H9 (cell line): Measurements from ENCODE around the gene TOP1. TPM values are rescaled to one million over a fixed set of nuclear protein-coding genes. Genes with fewer than 3 reads are reported as not detected.

Source experiments
- DNase-seq: peaks from one replicate; pipeline ENCODE4 v3.0.0-alpha.2; 2017
- H2AFZ ChIP-seq: one replicate; pipeline ENCODE4 v1.6.1; 2013; ENCODE audit warnings: mild to moderate bottlenecking, low read length, control low read depth, moderate library complexity
- H2AK5ac ChIP-seq: 2 replicates; pipeline ENCODE4 v1.6.1; 2013; ENCODE audit warnings: low read length, control low read depth, mixed read lengths; ENCODE audit not compliant: insufficient read length
- H2BK120ac ChIP-seq: one replicate; pipeline ENCODE4 v1.6.1; 2013; ENCODE audit warnings: low read depth, mild to moderate bottlenecking, low read length, control low read depth, inconsistent platforms; ENCODE audit not compliant: poor library complexity, severe bottlenecking
- H2BK12ac ChIP-seq: 2 replicates; pipeline ENCODE4 v1.6.1; 2013; ENCODE audit warnings: low read length, control low read depth, mixed read lengths, low read depth; ENCODE audit not compliant: insufficient read length
- H2BK15ac ChIP-seq: 2 replicates; pipeline ENCODE4 v1.6.1; 2013; ENCODE audit warnings: low read depth, low read length, control low read depth
- H2BK20ac ChIP-seq: one replicate; pipeline ENCODE4 v1.6.1; 2013; ENCODE audit warnings: low read depth, mild to moderate bottlenecking, low read length, control low read depth, inconsistent platforms; ENCODE audit not compliant: poor library complexity, severe bottlenecking
- H2BK5ac ChIP-seq: 2 replicates; pipeline ENCODE4 v1.6.1; 2013; ENCODE audit warnings: low read length, control low read depth, mixed read lengths; ENCODE audit not compliant: insufficient read length
- H3K14ac ChIP-seq: 2 replicates; pipeline ENCODE4 v1.6.1; 2013; ENCODE audit warnings: low read length, control low read depth; ENCODE audit not compliant: insufficient read depth
- H3K18ac ChIP-seq: 2 replicates; pipeline ENCODE4 v1.6.1; 2013; ENCODE audit warnings: low read depth, mild to moderate bottlenecking, mixed read lengths, low read length, control low read depth; ENCODE audit not compliant: insufficient read length
- H3K23ac ChIP-seq: 2 replicates; pipeline ENCODE4 v1.6.1; 2013; ENCODE audit warnings: low read length, control low read depth, mixed read lengths, low read depth; ENCODE audit not compliant: insufficient read length
- H3K23me2 ChIP-seq: 2 replicates; pipeline ENCODE4 v1.6.1; 2013; ENCODE audit warnings: low read depth, mild to moderate bottlenecking, mixed read lengths, low read length, control low read depth; ENCODE audit not compliant: insufficient read length, poor library complexity, severe bottlenecking
- H3K27ac ChIP-seq: 2 replicates; pipeline ENCODE4 v1.5.1; 2013; ENCODE audit warnings: low read length, control low read depth, mixed read lengths, low read depth; ENCODE audit not compliant: insufficient read length
- H3K27me3 ChIP-seq: 2 replicates; pipeline ENCODE4 v1.6.1; 2013; ENCODE audit warnings: low read length, control low read depth, inconsistent platforms; ENCODE audit not compliant: insufficient read depth
- H3K4ac ChIP-seq: 2 replicates; pipeline ENCODE4 v1.6.1; 2013; ENCODE audit warnings: low read depth, mild to moderate bottlenecking, control low read depth, inconsistent platforms, low read length, moderate library complexity
- H3K4me1 ChIP-seq: 2 replicates; pipeline ENCODE4 v1.6.1; 2013; ENCODE audit warnings: low read length, control low read depth, inconsistent platforms; ENCODE audit not compliant: insufficient read depth
- H3K4me2 ChIP-seq: 2 replicates; pipeline ENCODE4 v1.6.1; 2013; ENCODE audit warnings: low read length, control low read depth, mixed read lengths; ENCODE audit not compliant: insufficient read length, insufficient read depth
- H3K56ac ChIP-seq: 2 replicates; pipeline ENCODE4 v1.6.1; 2013; ENCODE audit warnings: low read depth, mild to moderate bottlenecking, mixed read lengths, low read length, control low read depth; ENCODE audit not compliant: insufficient read length
- H3K79me1 ChIP-seq: 2 replicates; pipeline ENCODE4 v1.6.1; 2013; ENCODE audit warnings: low read depth, mild to moderate bottlenecking, moderate library complexity, low read length, control low read depth, inconsistent platforms; ENCODE audit not compliant: insufficient read depth, poor library complexity, severe bottlenecking
- H3K79me2 ChIP-seq: 2 replicates; pipeline ENCODE4 v1.6.1; 2013; ENCODE audit warnings: low read length, control low read depth, inconsistent platforms; ENCODE audit not compliant: insufficient read depth
- H3K9ac ChIP-seq: 2 replicates; pipeline ENCODE4 v1.6.1; 2013; ENCODE audit warnings: low read length, control low read depth, mixed read lengths; ENCODE audit not compliant: insufficient read length; ENCODE audit errors: extremely low read depth
- H3K9me3 ChIP-seq: one replicate; pipeline ENCODE4 v1.6.1; 2013; ENCODE audit warnings: low read depth, low read length, inconsistent platforms; ENCODE audit not compliant: control insufficient read depth
- H3T11ph ChIP-seq: one replicate; pipeline ENCODE4 v1.6.1; 2013; ENCODE audit warnings: mild to moderate bottlenecking, low read length, control low read depth, inconsistent platforms
- H4K20me1 ChIP-seq: one replicate; pipeline ENCODE4 v1.6.1; 2013; ENCODE audit not compliant: control insufficient read depth, insufficient read length, insufficient read depth
- H4K5ac ChIP-seq: 2 replicates; pipeline ENCODE4 v1.6.1; 2013; ENCODE audit warnings: low read depth, mild to moderate bottlenecking, mixed read lengths, low read length, control low read depth; ENCODE audit not compliant: insufficient read length
- H4K8ac ChIP-seq: replicated peaks from 2 replicates; pipeline ENCODE4 v1.6.1; 2013; ENCODE audit warnings: low read length, control low read depth, mixed read lengths, low read depth; ENCODE audit not compliant: insufficient read length
- H4K91ac ChIP-seq: 2 replicates; pipeline ENCODE4 v1.6.1; 2013; ENCODE audit warnings: low read depth, mild to moderate bottlenecking, moderate library complexity, mixed read lengths, low read length, control low read depth; ENCODE audit not compliant: insufficient read length
- H3K27ac Mint-ChIP-seq, 3 experiments: 2 replicates in 2 of 3; 3 replicates in 1 of 3; pipeline ENCODE4 v1.8.0; 2020 to 2021; ENCODE audit warnings: mixed read lengths in 3 of 3, mild to moderate bottlenecking in 1 of 3, moderate library complexity in 1 of 3
- H3K27me3 Mint-ChIP-seq: 2 replicates; pipeline ENCODE4 v1.8.0; 2021; ENCODE audit warnings: low read depth, mild to moderate bottlenecking, moderate library complexity, mixed read lengths
- H3K36me3 Mint-ChIP-seq, 3 experiments: 2 replicates in 2 of 3; 3 replicates in 1 of 3; pipeline ENCODE4 v1.8.0; 2020 to 2021; ENCODE audit warnings: low read depth in 3 of 3, mixed read lengths in 3 of 3; ENCODE audit not compliant: insufficient read depth in 1 of 3
- H3K4me1 Mint-ChIP-seq, 2 experiments: 2 replicates each; pipeline ENCODE4 v1.8.0; 2020; ENCODE audit warnings: mixed read lengths in 2 of 2
- H3K4me3 Mint-ChIP-seq, 2 experiments: 2 replicates in 1 of 2; 3 replicates in 1 of 2; pipeline ENCODE4 v1.8.0; 2020 to 2021; ENCODE audit warnings: mild to moderate bottlenecking in 2 of 2, mixed read lengths in 2 of 2, moderate library complexity in 1 of 2
- H3K9me3 Mint-ChIP-seq, 2 experiments: 2 replicates in 1 of 2; 3 replicates in 1 of 2; pipeline ENCODE4 v1.8.0; 2020; ENCODE audit warnings: mild to moderate bottlenecking in 2 of 2, mixed read lengths in 2 of 2, moderate library complexity in 1 of 2
- CTCF ChIP-seq: fragments of 200-600 bp; sonication (generic); conservative IDR thresholded peaks from 3 replicates; pipeline ENCODE4 v1.8.0; 2021; ENCODE audit warnings: antibody characterized with exemption, mild to moderate bottlenecking
- WGBS: extraction: QIAGEN DNeasy Blood & Tissue Kit; methylation state at CpG from one replicate; pipeline ENCODE4 v1.1.7; 2013; ENCODE audit warnings: missing lambda C conversion rate, low lambda C conversion rate, mixed read lengths; ENCODE audit not compliant: insufficient read length; ENCODE audit errors: extremely low coverage; 5-methylcytosine and 5-hydroxymethylcytosine counted together
- total RNA-seq: library from RNA; stranded (reverse); gene quantifications from 2 replicates; pipeline ENCODE4 v1.2.1, GENCODE V29; 2021

The TOP1 gene
- total RNA-seq, 1 experiment from 2014 or later: 96.4 TPM

GRCh38 chr20:41065716-41066115 is 37.1 kb downstream of the TOP1 start:
- Histone ChIP-seq H4K20me1 (no peaks in the 10 kb centered on the region), H3K4me2 (no peak overlapping the region), H2BK12ac (no peak overlapping the region), H3K18ac (no peak overlapping the region), H2BK120ac (no peak overlapping the region), H3K56ac (no peak overlapping the region), H2AK5ac (no peak overlapping the region), H3K4ac (no peak overlapping the region), H3K9me3 (no peaks in the 10 kb centered on the region), H2BK20ac (no peak overlapping the region), H4K5ac (no peak overlapping the region), H3K23me2 (no peaks in the 10 kb centered on the region), H2BK15ac (no peak overlapping the region), H4K91ac (no peak overlapping the region), H2BK5ac (no peak overlapping the region), H4K8ac (no peak overlapping the region), H3K9ac (no peak overlapping the region), H3K4me1 (no peaks in the 10 kb centered on the region), H3T11ph (no peak overlapping the region), H3K27ac (no peak overlapping the region), H3K27me3 (no peaks in the 10 kb centered on the region), H3K23ac (no peak overlapping the region), H2AFZ (no peak overlapping the region), H3K79me1 (no peaks in the 10 kb centered on the region), H3K14ac (no peak overlapping the region), H3K79me2 (peaks cover 5% of the 10 kb centered on the region; the same call in 1 of the 2 replicates)
- no peaks in the 10 kb centered on the region for H3K9me3 Mint-ChIP-seq
- WGBS: no CpG with 5 or more reads among the region's 3 CpGs
- H3K4me1 Mint-ChIP-seq: no peaks in the 10 kb centered on the region; a peak in 1 of 4 replicates
- no peak overlapping the region for H3K4me3 Mint-ChIP-seq
- no peak for DNase-seq
- TF ChIP-seq CTCF: no peak
- H3K27me3 Mint-ChIP-seq: no peaks in the 10 kb centered on the region
- peaks cover 25 to 46% (median 45%) of the 10 kb centered on the region in 3 experiments; a peak in 6 of 7 replicates for H3K36me3 Mint-ChIP-seq
- H3K27ac Mint-ChIP-seq: no peak overlapping the region
